HUES64 (cell line): Measurements from ENCODE around the gene CAPN9.

Experiments used
- H3K27ac ChIP-seq: 2 replicates; pipeline ENCODE4 v1.7.0; 2013; ENCODE audit warnings: low read depth, low read length, inconsistent platforms
- H3K27me3 ChIP-seq: 2 replicates; pipeline ENCODE4 v1.6.1; 2013; ENCODE audit warnings: mild to moderate bottlenecking, low read length; ENCODE audit not compliant: insufficient read depth
- H3K36me3 ChIP-seq: 2 replicates; pipeline ENCODE4 v1.6.1; 2013; ENCODE audit warnings: mild to moderate bottlenecking, low read length; ENCODE audit not compliant: insufficient read depth
- H3K4me1 ChIP-seq: 2 replicates; pipeline ENCODE4 v1.6.1; 2013; ENCODE audit warnings: mild to moderate bottlenecking, low read length, moderate library complexity; ENCODE audit not compliant: insufficient read depth
- H3K4me3 ChIP-seq: 2 replicates; pipeline ENCODE4 v1.5.1; 2013; ENCODE audit warnings: mild to moderate bottlenecking, low read length, moderate library complexity
- H3K9ac ChIP-seq: 2 replicates; pipeline ENCODE4 v1.6.1; 2013; ENCODE audit warnings: mild to moderate bottlenecking, low read depth, low read length
- H3K9me3 ChIP-seq: 2 replicates; pipeline ENCODE4 v1.6.1; 2013; ENCODE audit warnings: low read depth, low read length; ENCODE audit not compliant: insufficient read depth
- WGBS: fragments of 150-250, 120-280 bp; methylation state at CpG from one replicate; pipeline ENCODE4 v1.1.7; 2013; ENCODE audit warnings: missing lambda C conversion rate; 5-methylcytosine and 5-hydroxymethylcytosine counted together

Gene CAPN9

GRCh38 chr1:230849451-230850224, 102.5 kb downstream of the CAPN9 start:
- no peak overlapping the region for H3K27ac ChIP-seq

GRCh38 chr1:230850547-230850946, 103.4 kb downstream of the CAPN9 start:
- H3K27me3 ChIP-seq: no peaks in the 10 kb centered on the region
- peaks cover 22% of the 10 kb centered on the region; the same call in 1 of the 2 replicates for H3K4me1 ChIP-seq
- peak overlapping the region; percentile 26; the same call in 1 of the 2 replicates for H3K27ac ChIP-seq
- 81% methylated on average over 8 of the region's 8 CpGs for WGBS
- peak overlapping the region; percentile 23; the same call in 1 of the 2 replicates for H3K9ac ChIP-seq
- H3K4me3 ChIP-seq: no peak overlapping the region
- H3K36me3 ChIP-seq: peaks cover 35% of the 10 kb centered on the region
- H3K9me3 ChIP-seq: peaks cover 2% of the 10 kb centered on the region; the same call in 1 of the 2 replicates

More at GRCh38 chr1:230849451-230850224, 102.5 kb downstream of the CAPN9 start:
- no peak overlapping the region for H3K9ac ChIP-seq
- H3K4me3 ChIP-seq: no peak overlapping the region
- no peaks in the 10 kb centered on the region for H3K27me3 ChIP-seq
- peaks cover 2% of the 10 kb centered on the region; the same call in 1 of the 2 replicates for H3K9me3 ChIP-seq
- peaks cover 29% of the 10 kb centered on the region; the same call in 1 of the 2 replicates for H3K36me3 ChIP-seq
- WGBS: 83% methylated on average over 14 of the region's 14 CpGs
- H3K4me1 ChIP-seq: peaks cover 22% of the 10 kb centered on the region; the same call in 1 of the 2 replicates

- WGBS: 36% methylated on average over 3 of the region's 5 CpGs
- Histone ChIP-seq H3K27ac (0 out of 2 replicates have a peak overlapping the region, but pooled peaks have one; percentile 26), H3K36me3 (peaks cover 35% of the 10 kb centered on the region), H3K4me3 (no peak overlapping the region), H3K9me3 (peaks cover 2% of the 10 kb centered on the region; the same call in 1 of the 2 replicates), H3K27me3 (no peaks in the 10 kb centered on the region), H3K9ac (no peak overlapping the region), H3K4me1 (peaks cover 22% of the 10 kb centered on the region; the same call in 1 of the 2 replicates)
Measured at GRCh38 chr1:230851291-230851691, 104.1 kb downstream of the CAPN9 start.
